DOHH2 (cell line): ENCODE measurements around the gene GMPR2.
A peak's percentile ranks its signal among the peaks of the same experiment; 100 is the strongest.
"Not testable (repeated sequence)": the region's sequence is repeated elsewhere in the genome, so short reads cannot be mapped to it uniquely, and the experiment has no call there.

Experiments used
- H3F3A ChIP-seq: fragments of 200-600 bp; sonication (generic), shearing (Covaris generic); 2 replicates; pipeline ENCODE4 v1.6.0; 2016; ENCODE audit warnings: antibody characterized with exemption, mild to moderate bottlenecking; ENCODE audit not compliant: control insufficient read depth, insufficient read depth
- H3K27ac ChIP-seq: fragments of 200-600 bp; sonication (generic); 2 replicates; pipeline ENCODE4 v1.5.1; 2014; ENCODE audit warnings: low read depth, mild to moderate bottlenecking, low read length, moderate library complexity
- H3K27me3 ChIP-seq: fragments of 200-600 bp; sonication (generic); 2 replicates; pipeline ENCODE4 v1.6.1; 2014; ENCODE audit warnings: mild to moderate bottlenecking, low read length, mixed read lengths; ENCODE audit not compliant: control insufficient read depth
- H3K36me3 ChIP-seq: fragments of 200-600 bp; sonication (generic); 2 replicates; pipeline ENCODE4 v1.6.1; 2014; ENCODE audit warnings: mild to moderate bottlenecking, low read length, moderate library complexity, mixed read lengths; ENCODE audit not compliant: control insufficient read depth
- H3K4me1 ChIP-seq: fragments of 200-600 bp; sonication (generic); 2 replicates; pipeline ENCODE4 v1.6.1; 2014; ENCODE audit warnings: mild to moderate bottlenecking, low read length, mixed read lengths; ENCODE audit not compliant: control insufficient read depth
- H3K4me2 ChIP-seq: fragments of 200-600 bp; sonication (generic); 2 replicates; pipeline ENCODE4 v1.6.0; 2014; ENCODE audit warnings: mild to moderate bottlenecking, low read length, moderate library complexity
- H3K4me3 ChIP-seq: fragments of 200-600 bp; sonication (generic); 2 replicates; pipeline ENCODE4 v1.5.1; 2014; ENCODE audit warnings: mild to moderate bottlenecking, low read length, mixed read lengths
- H3K79me2 ChIP-seq: fragments of 200-600 bp; sonication (generic); 2 replicates; pipeline ENCODE4 v1.6.1; 2014; ENCODE audit warnings: mild to moderate bottlenecking, low read length, mixed read lengths; ENCODE audit not compliant: control insufficient read depth
- H3K9me2 ChIP-seq: fragments of 200-600 bp; sonication (generic); replicated peaks from 2 replicates; pipeline ENCODE4 v1.6.1; 2014; ENCODE audit warnings: mild to moderate bottlenecking, low read length, mixed read lengths; ENCODE audit not compliant: control insufficient read depth
- H3K9me3 ChIP-seq: fragments of 200-600 bp; sonication (generic); 2 replicates; pipeline ENCODE4 v1.6.1; 2014; ENCODE audit warnings: antibody characterized with exemption, low read length, mixed read lengths; ENCODE audit not compliant: control insufficient read depth, insufficient read depth
- H4K20me1 ChIP-seq: fragments of 200-600 bp; sonication (generic); 2 replicates; pipeline ENCODE4 v1.6.0; 2014; ENCODE audit warnings: low read depth, mild to moderate bottlenecking, antibody characterized with exemption, low read length, moderate library complexity; ENCODE audit not compliant: control insufficient read depth, insufficient read depth
- CTCF ChIP-seq: fragments of 200-600 bp; sonication (generic); IDR thresholded peaks from one replicate; pipeline ENCODE4 v1.5.1; 2014; ENCODE audit warnings: antibody characterized with exemption, mild to moderate bottlenecking, low read depth, low read length; ENCODE audit not compliant: poor library complexity, severe bottlenecking
- EZH2phosphoT487 ChIP-seq: fragments of 200-600 bp; sonication (generic); IDR thresholded peaks from 2 replicates; pipeline ENCODE4 v1.6.1; 2017; ENCODE audit warnings: borderline replicate concordance, mild to moderate bottlenecking, antibody characterized with exemption, low read length, moderate library complexity, mixed read lengths

GMPR2 gene

GRCh38 chr14:24213866-24214662, 18.7 kb upstream of the GMPR2 start:
- Histone ChIP-seq H4K20me1 (no peaks in the 10 kb centered on the region), H3K4me2 (peak overlapping the region; percentile 82), H3K36me3 (peaks cover 48% of the 10 kb centered on the region), H3K4me1 (peaks cover 31% of the 10 kb centered on the region), H3K79me2 (peaks cover 35% of the 10 kb centered on the region), H3K4me3 (peak overlapping the region; percentile 99), H3F3A (peaks cover 25% of the 10 kb centered on the region), H3K9me3 (no peaks in the 10 kb centered on the region), H3K27me3 (no peaks in the 10 kb centered on the region), H3K27ac (peak overlapping the region; percentile 87), H3K9me2 (no peaks in the 10 kb centered on the region)
- TF ChIP-seq EZH2phosphoT487 (no peak), CTCF (peak; percentile 50)

- Histone ChIP-seq H3K27ac (peak within 1 kb of the TSS; percentile 87), H3K36me3 (peaks cover 32% of the 10 kb centered on the region), H3K27me3 (no peaks in the 10 kb centered on the region), H3K79me2 (peaks cover 47% of the 10 kb centered on the region), H3K4me2 (peak within 1 kb of the TSS; percentile 82), H3K9me3 (no peaks in the 10 kb centered on the region), H3F3A (peaks cover 25% of the 10 kb centered on the region), H3K4me1 (peaks cover 31% of the 10 kb centered on the region), H3K4me3 (peak within 1 kb of the TSS; percentile 99), H4K20me1 (no peaks in the 10 kb centered on the region), H3K9me2 (no peaks in the 10 kb centered on the region)
- TF ChIP-seq CTCF (peak; percentile 81), EZH2phosphoT487 (no peak)
Observed at GRCh38 chr14:24215495-24216344, 17.0 kb upstream of the GMPR2 start, which contains the start of gene MDP1. MDP1 (minus strand) TSS chr14:24216066; CDS start chr14:24215955, 111 bp downstream.

GRCh38 chr14:24216345-24216699, 16.4 kb upstream of the GMPR2 start:
- Histone ChIP-seq H3K4me3 (peak overlapping the region; percentile 99), H3K27me3 (no peaks in the 10 kb centered on the region), H3K9me2 (no peaks in the 10 kb centered on the region), H3K9me3 (no peaks in the 10 kb centered on the region), H3K79me2 (peaks cover 49% of the 10 kb centered on the region), H4K20me1 (no peaks in the 10 kb centered on the region), H3K4me2 (peak overlapping the region; percentile 82), H3K36me3 (peaks cover 27% of the 10 kb centered on the region), H3K27ac (no peak overlapping the region), H3F3A (peaks cover 25% of the 10 kb centered on the region), H3K4me1 (peaks cover 31% of the 10 kb centered on the region)
- no peak for TF ChIP-seq CTCF

GRCh38 chr14:24216876-24217275, 15.9 kb upstream of the GMPR2 start:
- not testable (repeated sequence) for H3K4me3 ChIP-seq, H3K27ac ChIP-seq, H4K20me1 ChIP-seq, H3K27me3 ChIP-seq, H3K9me2 ChIP-seq, H3K9me3 ChIP-seq, H3K4me2 ChIP-seq
- peaks cover 21% of the 10 kb centered on the region for H3K36me3 ChIP-seq
- peaks cover 47% of the 10 kb centered on the region for H3K79me2 ChIP-seq
- peaks cover 28% of the 10 kb centered on the region for H3K4me1 ChIP-seq
- H3F3A ChIP-seq, result peaks cover 26% of the 10 kb centered on the region
